Measurements from ENCODE around the gene ACVR1B.

DNA sequence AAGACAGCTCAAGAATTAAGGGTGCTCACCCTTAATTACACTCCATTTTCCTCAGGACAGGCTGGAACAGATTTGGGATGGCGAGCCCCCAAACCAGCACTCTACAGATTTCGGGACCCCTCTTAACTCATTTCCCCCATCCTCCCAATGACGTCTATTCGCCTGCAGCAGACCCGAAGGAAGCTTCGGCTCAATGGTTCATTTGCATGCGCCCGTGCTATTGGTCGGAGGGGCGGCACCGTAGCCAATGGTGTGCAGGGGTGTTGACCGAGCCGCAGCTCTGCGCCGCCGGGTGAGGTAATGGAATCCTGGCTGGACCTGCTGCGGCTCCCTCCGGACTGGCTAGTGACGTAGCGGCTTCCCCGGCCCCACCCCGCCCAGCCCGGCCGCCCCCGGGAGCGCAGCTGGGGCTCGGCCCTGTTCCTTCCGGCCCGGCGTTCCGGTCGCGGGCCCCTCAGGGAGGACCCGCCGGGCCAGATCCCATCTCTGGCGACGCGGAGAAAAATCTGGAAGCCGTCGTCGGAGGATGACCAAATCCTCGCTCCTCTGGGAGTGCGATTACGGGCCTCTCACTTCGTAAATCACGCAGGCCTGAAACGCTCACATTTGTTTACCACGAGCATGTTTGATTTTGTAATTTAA is 81.4 kb downstream of the ACVR1B start:
- TF ChIP-seq TAF1 (IDR thresholded peaks at IDR 0.05; ENCODE audit: borderline replicate concordance, insufficient read depth, low read length) (no peak), POLR2AphosphoS5 (IDR thresholded peaks at IDR 0.05; ENCODE audit: low read depth, low read length) (peak; percentile 53; the same call in 1 of the 2 replicates)

Data from PFSK-1 (cell line).